HCT116 (cell line): ENCODE data around the gene UTRN.

Experiments used
- EZH2 ChIP-seq: fragments of 200-600 bp; sonication (generic); IDR thresholded peaks from 2 replicates; pipeline ENCODE4 v1.6.1; 2017; ENCODE audit warnings: antibody characterized with exemption, mixed run types
- EZH2phosphoT487 ChIP-seq: fragments of 200-600 bp; IDR thresholded peaks from 2 replicates; pipeline ENCODE4 v1.6.1; 2018; ENCODE audit warnings: antibody characterized with exemption, borderline replicate concordance
- FOSL1 ChIP-seq: IDR thresholded peaks from 2 replicates; pipeline ENCODE4 v1.6.1; 2012; ENCODE audit warnings: low read depth
- POLR2A ChIP-seq: IDR thresholded peaks from 2 replicates; pipeline ENCODE4 v1.7.0; 2011; ENCODE audit warnings: borderline replicate concordance; ENCODE audit not compliant: insufficient read depth, insufficient read length; ENCODE audit errors: extremely low read depth
- TCF7L2 ChIP-seq: IDR thresholded peaks from 2 replicates; pipeline ENCODE4 v1.7.0; 2011; ENCODE audit warnings: borderline replicate concordance, inconsistent platforms; ENCODE audit not compliant: insufficient read depth, insufficient read length; ENCODE audit errors: extremely low read depth
- TF ChIP-seq, protein P1 (sequence below), 3 experiments: fragments of 200-600 bp in 1 of 3; sonication (generic) in 1 of 3; IDR thresholded peaks in 2 of 3; conservative IDR thresholded peaks in 1 of 3; 2 replicates each; pipeline ENCODE4 v1.5.1; 2012 to 2017; ENCODE audit warnings: low read depth in 2 of 3, low read length in 2 of 3, antibody characterized with exemption in 1 of 3, borderline replicate concordance in 1 of 3, control low read depth in 1 of 3, mild to moderate bottlenecking in 1 of 3, mixed read lengths in 1 of 3, mixed run types in 1 of 3, moderate library complexity in 1 of 3; ENCODE audit not compliant: insufficient read depth in 1 of 3
- TF ChIP-seq, protein P2 (sequence below): IDR thresholded peaks from 2 replicates; pipeline ENCODE4 v1.6.1; 2012

GRCh38 chr6:144265061-144265357 lies 20.1 kb upstream of the UTRN start:
- TF ChIP-seq TCF7L2 (no peak), EZH2phosphoT487 (no peak), EZH2 (no peak), FOSL1 (no peak), POLR2A (no peak)
- TF ChIP-seq, protein P1, sequence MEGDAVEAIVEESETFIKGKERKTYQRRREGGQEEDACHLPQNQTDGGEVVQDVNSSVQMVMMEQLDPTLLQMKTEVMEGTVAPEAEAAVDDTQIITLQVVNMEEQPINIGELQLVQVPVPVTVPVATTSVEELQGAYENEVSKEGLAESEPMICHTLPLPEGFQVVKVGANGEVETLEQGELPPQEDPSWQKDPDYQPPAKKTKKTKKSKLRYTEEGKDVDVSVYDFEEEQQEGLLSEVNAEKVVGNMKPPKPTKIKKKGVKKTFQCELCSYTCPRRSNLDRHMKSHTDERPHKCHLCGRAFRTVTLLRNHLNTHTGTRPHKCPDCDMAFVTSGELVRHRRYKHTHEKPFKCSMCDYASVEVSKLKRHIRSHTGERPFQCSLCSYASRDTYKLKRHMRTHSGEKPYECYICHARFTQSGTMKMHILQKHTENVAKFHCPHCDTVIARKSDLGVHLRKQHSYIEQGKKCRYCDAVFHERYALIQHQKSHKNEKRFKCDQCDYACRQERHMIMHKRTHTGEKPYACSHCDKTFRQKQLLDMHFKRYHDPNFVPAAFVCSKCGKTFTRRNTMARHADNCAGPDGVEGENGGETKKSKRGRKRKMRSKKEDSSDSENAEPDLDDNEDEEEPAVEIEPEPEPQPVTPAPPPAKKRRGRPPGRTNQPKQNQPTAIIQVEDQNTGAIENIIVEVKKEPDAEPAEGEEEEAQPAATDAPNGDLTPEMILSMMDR (IDR thresholded peaks at IDR 0.05 in 2 of 3, conservative IDR thresholded peaks at IDR 0.05 in 1 of 3; ENCODE audit: borderline replicate concordance in 1 of 3, insufficient read depth in 1 of 3, low read depth in 2 of 3, low read length in 2 of 3) = no peak
- TF ChIP-seq, protein P2, sequence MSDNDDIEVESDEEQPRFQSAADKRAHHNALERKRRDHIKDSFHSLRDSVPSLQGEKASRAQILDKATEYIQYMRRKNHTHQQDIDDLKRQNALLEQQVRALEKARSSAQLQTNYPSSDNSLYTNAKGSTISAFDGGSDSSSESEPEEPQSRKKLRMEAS = no peak
